OCI-LY7 (cell line): ENCODE data around the gene CDHR2.

Experiments
- CTCF ChIP-seq: fragments of 200-600 bp; sonication (generic); conservative IDR thresholded peaks from 2 replicates; pipeline ENCODE4 v1.5.1; 2014; ENCODE audit warnings: mild to moderate bottlenecking, antibody characterized with exemption, low read length, moderate library complexity, mixed read lengths
- EZH2phosphoT487 ChIP-seq: fragments of 200-600 bp; sonication (generic); IDR thresholded peaks from 2 replicates; pipeline ENCODE4 v1.6.1; 2018; ENCODE audit warnings: low read depth, borderline replicate concordance, mild to moderate bottlenecking, mixed run types, antibody characterized with exemption, low read length, moderate library complexity, mixed read lengths

GRCh38 chr5:176526462-176526861, 22.7 kb upstream of the CDHR2 start:
- no peak for TF ChIP-seq CTCF
- no peak for TF ChIP-seq EZH2phosphoT487
